PFSK-1 (cell line): ENCODE results near the gene ZNF219.

Source experiments
- FOXP2 ChIP-seq: optimal IDR thresholded peaks from 2 replicates; pipeline ENCODE3; 2011; ENCODE audit warnings: borderline replicate concordance, control low read depth, inconsistent platforms; ENCODE audit not compliant: insufficient read depth; ENCODE audit errors: extremely low read length, extremely low read depth
- POLR2AphosphoS5 ChIP-seq: IDR thresholded peaks from 2 replicates; pipeline ENCODE4 v1.6.1; 2012; ENCODE audit warnings: low read depth, mild to moderate bottlenecking, control low read depth, low read length, moderate library complexity
- REST ChIP-seq, 2 experiments: IDR thresholded peaks; 2 replicates each; pipeline versions ENCODE4 v1.6.1 to v1.8.0; 2011 to 2012; ENCODE audit warnings: low read depth in 2 of 2, low read length in 2 of 2, control low read depth in 1 of 2, inconsistent platforms in 1 of 2, mild to moderate bottlenecking in 1 of 2, moderate library complexity in 1 of 2; ENCODE audit not compliant: insufficient read depth in 1 of 2
- SIN3A ChIP-seq: IDR thresholded peaks from 2 replicates; pipeline ENCODE4 v1.6.1; 2012; ENCODE audit warnings: mild to moderate bottlenecking, low read length, moderate library complexity, borderline replicate concordance; ENCODE audit not compliant: insufficient read depth
- TAF1 ChIP-seq: IDR thresholded peaks from 2 replicates; pipeline ENCODE4 v1.6.1; 2012; ENCODE audit warnings: low read length, control low read depth, borderline replicate concordance; ENCODE audit not compliant: insufficient read depth

Gene ZNF219

GRCh38 chr14:21091821-21092272, 6.6 kb downstream of the ZNF219 start:
- TF ChIP-seq TAF1 (no peak), FOXP2 (no peak), SIN3A (no peak), REST (IDR thresholded peaks at IDR 0.05; ENCODE audit: insufficient read depth in 1 of 2, low read depth in 2 of 2, low read length in 2 of 2) (no peak), POLR2AphosphoS5 (no peak)

- TF ChIP-seq POLR2AphosphoS5 (no peak), TAF1 (no peak), FOXP2 (no peak), SIN3A (no peak), REST (IDR thresholded peaks at IDR 0.05; ENCODE audit: insufficient read depth in 1 of 2, low read depth in 2 of 2, low read length in 2 of 2) (no peak)
Measured at GRCh38 chr14:21090940-21091663, 7.4 kb downstream of the ZNF219 start.

- TF ChIP-seq REST (IDR thresholded peaks at IDR 0.05; ENCODE audit: insufficient read depth in 1 of 2, low read depth in 2 of 2, low read length in 2 of 2) (no peak), TAF1 (no peak), FOXP2 (no peak), SIN3A (no peak), POLR2AphosphoS5 (peak; percentile 12; the same call in 1 of the 2 replicates)
Measured at GRCh38 chr14:21090194-21090939, 8.1 kb downstream of the ZNF219 start.

- TF ChIP-seq FOXP2 (no peak), POLR2AphosphoS5 (peak; percentile 46; the same call in 1 of the 2 replicates), REST (IDR thresholded peaks at IDR 0.05; ENCODE audit: insufficient read depth in 1 of 2, low read depth in 2 of 2, low read length in 2 of 2) (no peak)
Measured at GRCh38 chr14:21089877-21090193, 8.6 kb downstream of the ZNF219 start.
